ENCODE results near the gene C14orf93. TPM values are rescaled to one million over a fixed set of nuclear protein-coding genes. Genes with fewer than 3 reads are reported as not detected.

The C14orf93 gene
- total and polyA plus RNA-seq, 9 of the 15 experiments (the other 6 are each of a cell fraction or from before 2014, with no cell fraction given) = 2.2 to 22.4 (median 16.1) TPM

DNA sequence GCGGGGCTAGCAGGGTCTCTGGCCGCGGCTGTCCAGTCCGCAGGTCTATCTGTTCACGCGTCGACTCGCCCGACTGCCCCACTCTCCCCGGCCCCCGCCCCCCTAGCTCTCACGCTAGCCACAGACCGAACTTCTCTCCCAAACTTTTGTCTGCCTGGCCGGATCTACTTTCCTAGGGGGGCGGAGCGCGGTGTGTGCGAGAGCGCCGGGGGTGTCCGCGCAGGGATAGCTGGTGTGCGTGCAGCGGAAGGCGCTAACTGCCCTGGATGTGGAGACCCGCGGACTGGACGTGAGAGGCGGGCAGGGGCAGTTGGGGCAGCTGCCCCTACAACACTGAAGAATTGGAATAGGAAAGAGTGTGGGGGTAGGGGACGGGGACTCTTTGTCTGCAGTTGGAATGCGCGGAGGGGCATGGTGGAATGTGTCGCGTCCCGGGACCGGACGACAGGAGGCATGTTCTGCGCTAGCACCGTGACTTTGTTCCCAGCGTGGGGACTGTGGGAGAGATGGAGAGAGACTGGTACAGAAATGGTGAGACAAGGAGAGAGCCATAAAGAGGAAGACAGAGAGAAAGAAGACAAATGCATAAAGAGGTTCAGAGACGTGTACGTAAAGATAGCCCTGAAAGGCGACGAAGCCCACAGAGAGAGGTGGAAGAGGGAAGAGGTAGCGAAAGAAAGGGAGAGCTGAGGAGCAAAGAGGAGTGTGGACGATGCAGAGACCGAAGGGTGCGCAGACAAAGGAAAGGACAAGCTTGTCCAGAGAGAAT lies 27.3 kb downstream of the C14orf93 start, which contains the start of gene AJUBA (continued):
- TF ChIP-seq, protein P1, sequence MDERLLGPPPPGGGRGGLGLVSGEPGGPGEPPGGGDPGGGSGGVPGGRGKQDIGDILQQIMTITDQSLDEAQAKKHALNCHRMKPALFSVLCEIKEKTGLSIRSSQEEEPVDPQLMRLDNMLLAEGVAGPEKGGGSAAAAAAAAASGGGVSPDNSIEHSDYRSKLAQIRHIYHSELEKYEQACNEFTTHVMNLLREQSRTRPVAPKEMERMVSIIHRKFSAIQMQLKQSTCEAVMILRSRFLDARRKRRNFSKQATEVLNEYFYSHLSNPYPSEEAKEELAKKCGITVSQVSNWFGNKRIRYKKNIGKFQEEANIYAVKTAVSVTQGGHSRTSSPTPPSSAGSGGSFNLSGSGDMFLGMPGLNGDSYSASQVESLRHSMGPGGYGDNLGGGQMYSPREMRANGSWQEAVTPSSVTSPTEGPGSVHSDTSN (CRISPR knock-in tag; IDR thresholded peaks at IDR 0.05; ENCODE audit: low read depth) = no peak
- TF ChIP-seq, protein P1 (tag; conservative IDR thresholded peaks at IDR 0.05; ENCODE audit: low read depth) = peak; percentile 14; the same call in 1 of the 2 replicates
- TF ChIP-seq ZNF263 (CRISPR knock-in tag; IDR thresholded peaks at IDR 0.05; ENCODE audit: borderline replicate concordance) (peak; percentile 63; the same call in 1 of the 2 replicates), RBM39 (optimal IDR thresholded peaks at IDR 0.05; ENCODE audit: low read depth, low read length) (peak; percentile 84), PHF20 (IDR thresholded peaks at IDR 0.05; ENCODE audit: partially characterized antibody) (peak; percentile 73), HBP1 (CRISPR knock-in tag; IDR thresholded peaks at IDR 0.05) (0 out of 2 replicates have a peak, but pooled peaks have one; percentile 65), CHAMP1 (IDR thresholded peaks at IDR 0.05) (no peak; the same call in none of the 2 replicates), RFX7 (CRISPR knock-in tag; IDR thresholded peaks at IDR 0.05) (no peak), HDAC8 (tag; IDR thresholded peaks at IDR 0.05) (peak; percentile 45; the same call in 1 of the 2 replicates), RBFOX2 (IDR thresholded peaks at IDR 0.05; ENCODE audit: low read depth, low read length) (peak; percentile 70), GATAD2A (IDR thresholded peaks at IDR 0.05) (peak; percentile 97), POU5F1 (IDR thresholded peaks at IDR 0.05; ENCODE audit: borderline replicate concordance, low read depth, low read length, partially characterized antibody) (no peak), PTBP1 (IDR thresholded peaks at IDR 0.05; ENCODE audit: low read depth, low read length) (no peak), PHF8 (IDR thresholded peaks at IDR 0.05; ENCODE audit: borderline replicate concordance, low read length) (peak; percentile 54; the same call in 1 of the 2 replicates), TEAD2 (tag; IDR thresholded peaks at IDR 0.05) (peak; percentile 99), GTF2A2 (tag; IDR thresholded peaks at IDR 0.05) (peak; percentile 77; the same call in 1 of the 2 replicates), NONO (IDR thresholded peaks at IDR 0.05; ENCODE audit: low read depth in 2 of 2, low read length in 1 of 2) (peak in 1 of 2 experiments; percentile 90; a peak in 2 of 4 replicates), PKNOX1 (IDR thresholded peaks at IDR 0.05) (no peak), JUND (IDR thresholded peaks at IDR 0.05; ENCODE audit: borderline replicate concordance, low read depth, low read length) (0 out of 2 replicates have a peak, but pooled peaks have one; percentile 7), JUND (tag; IDR thresholded peaks at IDR 0.05; ENCODE audit: borderline replicate concordance, low read depth, low read length) (peak; percentile 31; the same call in 1 of the 3 replicates)
